Ovary (tissue), 3 donors: ENCODE measurements around the gene SCIN.

Source experiments
- CTCF ChIP-seq, 3 donors: fragments of 450-650 bp in 2 of 3; fragments of 200-600 bp in 1 of 3; IDR thresholded peaks; one replicate each; pipeline versions ENCODE4 v1.5.1 to v1.8.0; 2016 to 2022; ENCODE audit warnings: antibody characterized with exemption in 3 of 3, mild to moderate bottlenecking in 1 of 3
- EP300 ChIP-seq: sonication (generic); formaldehyde crosslinking; IDR thresholded peaks from one replicate; pipeline ENCODE4 v1.6.1; 2017; ENCODE audit warnings: antibody characterized with exemption
- POLR2A ChIP-seq: fragments of 450-650 bp; IDR thresholded peaks from one replicate; pipeline ENCODE4 v1.6.1; 2017; ENCODE audit warnings: antibody characterized with exemption, mild to moderate bottlenecking, moderate library complexity
- donor health status: DM: no; HTN: no; CAD: no.

GRCh38 chr7:12655161-12655560 is 84.6 kb downstream of the SCIN start:
- TF ChIP-seq CTCF (IDR thresholded peaks at IDR 0.05) = no peak
- TF ChIP-seq POLR2A = no peak
- TF ChIP-seq EP300 = no peak
